Stimulated activated CD4-positive, alpha-beta T cell treated with anti-CD3 and anti-CD28 coated beads, Interleukin-4, amount 100 ng/mL, for 1 hour (primary cell): ENCODE data around the gene CBX3.
"Not testable (repeated sequence)": the region's sequence is repeated elsewhere in the genome, so short reads cannot be mapped to it uniquely, and the experiment has no call there.

Experiments used
- DNase-seq: peaks from one replicate; pipeline ENCODE4 v3.0.0-alpha.2; 2020

Gene CBX3

GRCh38 chr7:26208040-26208439 is 6.5 kb downstream of the CBX3 start:
- DNase-seq = no peak

DNA sequence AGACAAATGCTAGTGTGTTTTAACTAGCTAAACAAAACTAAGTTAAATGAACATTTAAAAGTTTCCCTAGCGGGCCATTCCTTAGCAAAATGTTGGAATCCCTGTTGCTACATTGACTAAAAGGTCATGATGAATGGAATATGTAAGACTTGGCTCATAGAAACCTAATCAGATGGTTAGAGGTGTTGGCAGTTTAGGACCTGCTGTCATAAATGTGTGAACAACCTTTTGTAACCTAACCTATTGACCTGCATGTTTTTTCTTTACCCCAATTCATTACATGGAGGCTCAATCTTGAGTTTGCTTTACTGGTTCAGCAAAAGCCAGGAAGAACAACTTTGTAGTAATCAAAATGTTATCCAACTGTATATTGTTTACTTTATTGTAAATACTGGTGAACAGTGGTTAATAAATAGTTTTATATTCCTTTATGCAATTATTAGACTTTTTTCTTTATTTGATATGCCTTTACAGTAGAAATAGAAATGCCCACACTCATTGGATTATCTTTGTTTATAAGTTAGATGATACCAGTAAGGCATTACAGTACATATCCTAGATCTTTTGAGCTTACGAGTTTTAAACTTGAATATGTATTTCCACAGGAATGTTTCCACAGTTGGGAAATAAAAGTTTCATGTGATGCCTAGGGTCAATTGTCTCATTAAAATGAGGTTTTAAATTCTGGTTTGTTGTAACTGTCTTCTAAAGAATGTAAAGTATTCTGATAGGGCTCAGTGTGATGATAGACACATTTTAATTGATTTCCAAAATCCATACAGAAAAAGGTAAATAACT is 11.6 kb downstream of the CBX3 start:
- no peak for DNase-seq

- DNase-seq = no peak
Observed at GRCh38 chr7:26213807-26214515, 12.4 kb downstream of the CBX3 start.

DNA sequence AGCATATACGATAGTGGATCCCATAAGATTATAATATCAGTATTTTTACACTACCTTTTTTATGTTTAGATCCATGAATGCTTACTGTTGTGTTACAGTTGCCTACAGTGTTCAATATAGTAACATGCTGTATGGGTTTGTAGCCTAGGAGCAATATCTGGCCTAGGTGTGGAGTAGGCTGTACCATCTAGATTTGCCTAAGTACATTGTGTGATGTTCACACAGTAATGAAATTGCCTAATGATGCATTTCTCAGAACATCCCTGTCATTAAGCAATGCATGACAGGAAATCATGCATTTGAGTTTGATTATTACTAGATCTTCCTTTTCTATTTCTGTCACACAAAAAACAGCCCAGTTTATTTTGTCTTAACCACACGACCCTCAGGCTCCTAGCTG is 14.5 kb downstream of the CBX3 start:
- DNase-seq = no peak

DNA sequence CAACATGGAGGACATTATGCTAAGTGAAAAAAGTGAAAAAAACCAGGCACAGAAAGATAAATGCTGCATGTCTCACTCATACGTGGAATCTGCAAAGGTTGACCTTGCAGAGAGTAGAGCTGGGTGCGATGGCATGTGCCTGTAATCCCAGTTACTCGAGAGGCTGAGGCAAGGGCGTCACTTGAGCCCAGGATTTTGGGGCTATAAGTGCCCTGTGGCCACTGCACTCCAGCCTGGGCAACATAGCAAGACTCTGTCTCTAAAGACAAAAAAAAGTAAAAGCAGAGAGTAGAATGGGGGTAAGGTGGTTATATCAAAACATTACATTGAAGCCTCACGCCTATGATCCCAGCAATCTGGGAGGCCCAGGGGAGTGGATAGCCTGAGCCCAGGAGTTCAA is 22.8 kb downstream of the CBX3 start:
- DNase-seq = no peak

DNA sequence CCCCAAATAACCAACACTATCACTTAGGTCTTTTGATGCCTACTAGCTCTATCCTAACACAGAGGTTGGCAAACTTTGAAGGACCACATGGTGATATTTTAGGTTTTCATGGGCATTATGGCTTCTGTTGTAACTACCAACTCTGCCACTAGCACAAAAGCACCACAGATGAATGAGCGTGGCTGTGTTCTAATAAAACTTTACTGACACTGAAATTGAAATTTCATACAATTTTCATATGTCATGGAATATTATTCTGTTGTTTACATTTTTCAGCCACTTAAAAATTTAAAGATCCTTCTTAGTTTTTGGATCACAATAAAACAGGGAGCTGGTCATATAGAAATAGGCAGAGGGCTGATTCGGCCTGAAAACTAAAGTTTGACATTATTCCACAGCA is 26.4 kb downstream of the CBX3 start:
- no peak for DNase-seq

DNA sequence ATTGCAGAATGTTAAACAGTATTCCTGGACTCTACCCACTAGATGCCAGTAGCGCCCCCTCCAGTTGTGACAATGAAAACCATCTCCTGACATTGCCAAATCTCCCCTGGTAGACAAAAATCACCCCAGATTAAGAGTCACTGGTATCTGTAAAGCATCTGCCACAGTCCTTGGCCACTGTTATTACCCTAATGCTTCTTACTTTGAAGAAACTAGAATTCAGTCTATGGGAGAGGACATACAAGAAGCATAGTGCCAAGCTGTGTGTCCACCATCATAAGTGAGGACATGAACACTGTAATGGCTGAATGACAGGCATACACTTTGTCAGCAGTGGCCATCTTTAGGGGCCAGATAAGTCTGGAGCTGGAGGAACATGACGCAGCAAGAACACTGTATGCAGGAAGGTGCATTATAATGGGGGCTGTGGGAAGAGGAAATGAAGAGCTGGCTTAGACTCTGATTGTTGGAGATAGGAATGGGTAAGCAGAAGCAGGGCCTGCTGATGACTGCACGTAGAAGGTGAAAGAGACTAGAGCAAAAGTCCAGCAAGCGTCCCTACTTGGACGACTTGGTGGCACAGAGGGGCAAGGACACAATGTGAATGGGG is 32.5 kb downstream of the CBX3 start:
- DNase-seq = no peak

GRCh38 chr7:26237035-26237807 is 35.7 kb downstream of the CBX3 start:
- no peak for DNase-seq

DNA sequence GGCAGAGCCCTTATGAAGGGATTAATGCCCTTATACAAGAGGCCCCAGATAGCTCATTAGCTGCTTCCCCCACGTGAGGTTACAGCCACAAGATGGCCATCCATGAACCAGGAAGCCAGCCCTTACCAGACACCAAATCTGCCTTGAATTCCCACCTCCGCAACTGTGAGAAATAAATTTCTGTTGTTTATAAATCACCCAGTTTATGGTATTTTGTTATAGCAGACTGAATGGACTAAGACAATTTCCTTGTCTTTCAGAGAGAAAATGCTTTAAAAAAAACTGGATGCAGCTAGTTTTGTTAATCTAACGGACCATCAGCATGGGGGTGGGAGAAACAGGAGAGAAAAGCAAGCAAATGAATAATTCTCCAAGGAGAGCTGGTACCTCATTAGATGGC is 36.5 kb downstream of the CBX3 start:
- no peak for DNase-seq

DNA sequence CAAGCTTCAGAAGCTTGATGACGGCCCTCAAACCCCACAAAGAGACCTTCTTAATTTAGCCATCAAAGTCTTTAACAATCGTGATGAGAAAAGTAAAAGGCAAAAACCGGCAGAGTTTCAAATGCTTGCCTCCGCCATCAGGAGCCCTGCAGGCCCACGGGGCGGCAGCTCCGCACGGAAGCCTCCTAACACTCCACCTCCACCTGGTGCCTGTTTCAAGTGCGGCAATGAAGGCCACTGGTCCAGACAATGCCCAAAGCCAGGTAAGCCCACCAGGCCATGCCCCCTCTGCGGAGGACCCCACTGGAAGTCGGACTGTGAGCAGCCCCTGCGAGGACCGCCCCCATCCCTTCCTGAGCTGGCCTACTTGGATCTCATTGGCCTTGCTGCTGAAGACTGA is 43.6 kb downstream of the CBX3 start:
- no peak for DNase-seq

DNA sequence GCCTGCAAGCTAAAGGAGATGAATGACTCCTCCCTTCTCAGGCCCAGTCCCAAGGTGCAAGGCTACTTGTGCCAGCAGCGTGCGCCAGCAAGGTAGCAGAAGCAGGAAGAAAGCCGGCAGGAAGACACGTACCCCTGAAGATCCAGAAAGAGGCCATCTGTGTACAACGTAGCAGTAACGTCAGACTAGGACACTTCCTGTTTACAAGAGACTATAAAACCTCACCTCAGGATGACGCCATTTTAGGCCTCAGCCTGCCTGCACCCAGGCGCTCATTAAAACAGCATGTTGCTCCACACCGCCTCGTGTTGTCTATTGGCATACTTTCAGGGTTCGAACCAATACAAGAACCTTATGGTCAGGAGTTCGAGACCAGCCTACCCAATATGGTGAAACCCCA is 48.7 kb downstream of the CBX3 start:
- no peak for DNase-seq

DNA sequence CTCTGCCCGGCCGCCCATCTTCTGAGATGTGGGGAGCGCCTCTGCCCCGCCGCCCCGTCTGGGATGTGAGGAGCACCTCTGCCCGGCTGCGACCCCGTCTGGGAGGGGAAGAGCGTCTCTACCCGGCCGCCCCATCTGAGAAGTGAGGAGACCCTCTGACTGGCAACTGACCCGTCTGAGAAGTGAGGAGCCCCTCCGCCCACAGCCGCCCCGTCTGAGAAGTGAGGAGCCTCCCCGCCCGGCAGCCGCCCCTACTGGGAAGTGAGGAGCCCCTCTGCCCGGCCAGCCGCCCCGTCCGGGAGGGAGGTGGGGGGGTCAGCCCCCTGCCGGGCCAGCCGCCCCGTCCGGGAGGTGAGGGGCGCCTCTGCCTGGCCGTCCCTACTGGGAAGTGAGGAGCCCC is 60.3 kb downstream of the CBX3 start:
- not testable (repeated sequence) for DNase-seq
